Rectal smooth muscle tissue (tissue), 1 donor: ENCODE results near the gene SLC29A1.
"Not testable (repeated sequence)": the region's sequence is repeated elsewhere in the genome, so short reads cannot be mapped to it uniquely, and the experiment has no call there.

ENCODE experiments used
- H3K27ac ChIP-seq: one replicate; pipeline ENCODE4 v1.7.0; 2013; ENCODE audit warnings: low read depth, low read length, inconsistent platforms
- H3K27me3 ChIP-seq: one replicate; pipeline ENCODE4 v1.7.0; 2013; ENCODE audit warnings: low read length; ENCODE audit not compliant: control insufficient read depth, insufficient read depth
- H3K36me3 ChIP-seq: one replicate; pipeline ENCODE4 v1.7.0; 2013; ENCODE audit warnings: low read length; ENCODE audit not compliant: control insufficient read depth, insufficient read depth
- H3K4me1 ChIP-seq: one replicate; pipeline ENCODE4 v1.7.0; 2013; ENCODE audit warnings: low read length; ENCODE audit not compliant: control insufficient read depth, insufficient read depth
- H3K4me3 ChIP-seq: one replicate; pipeline ENCODE4 v1.7.0; 2013; ENCODE audit warnings: low read length
- H3K9ac ChIP-seq: one replicate; pipeline ENCODE4 v1.7.0; 2013; ENCODE audit warnings: low read length

SLC29A1 gene

GRCh38 chr6:44228031-44228430 is 4.6 kb downstream of the SLC29A1 start:
- H3K36me3 ChIP-seq, result peaks cover 12% of the 10 kb centered on the region
- H3K4me1 ChIP-seq, result peaks cover 73% of the 10 kb centered on the region
- H3K27ac ChIP-seq, result peak overlapping the region; percentile 83
- H3K9ac ChIP-seq, result no peak overlapping the region
- H3K4me3 ChIP-seq, result no peak overlapping the region
- no peaks in the 10 kb centered on the region for H3K27me3 ChIP-seq

GRCh38 chr6:44228433-44228832 is 5.0 kb downstream of the SLC29A1 start:
- H3K27ac ChIP-seq, result peak overlapping the region; percentile 83
- H3K9ac ChIP-seq, result no peak overlapping the region
- peaks cover 77% of the 10 kb centered on the region for H3K4me1 ChIP-seq
- no peaks in the 10 kb centered on the region for H3K27me3 ChIP-seq
- H3K36me3 ChIP-seq, result peaks cover 12% of the 10 kb centered on the region
- H3K4me3 ChIP-seq, result no peak overlapping the region

GRCh38 chr6:44228836-44229235 is 5.4 kb downstream of the SLC29A1 start:
- no peaks in the 10 kb centered on the region for H3K27me3 ChIP-seq
- no peak overlapping the region for H3K9ac ChIP-seq
- H3K27ac ChIP-seq, result peak overlapping the region; percentile 83
- peaks cover 12% of the 10 kb centered on the region for H3K36me3 ChIP-seq
- peaks cover 81% of the 10 kb centered on the region for H3K4me1 ChIP-seq
- H3K4me3 ChIP-seq, result no peak overlapping the region

GRCh38 chr6:44229376-44230033 is 6.1 kb downstream of the SLC29A1 start:
- H3K27me3 ChIP-seq, result no peaks in the 10 kb centered on the region
- peaks cover 12% of the 10 kb centered on the region for H3K36me3 ChIP-seq
- peak overlapping the region; percentile 1 for H3K27ac ChIP-seq
- no peak overlapping the region for H3K4me3 ChIP-seq
- no peak overlapping the region for H3K9ac ChIP-seq
- H3K4me1 ChIP-seq, result peaks cover 84% of the 10 kb centered on the region

GRCh38 chr6:44230034-44230675 is 6.8 kb downstream of the SLC29A1 start:
- H3K4me1 ChIP-seq, result peaks cover 85% of the 10 kb centered on the region
- H3K4me3 ChIP-seq, result no peak overlapping the region
- H3K27ac ChIP-seq, result peak overlapping the region; percentile 72
- peaks cover 12% of the 10 kb centered on the region for H3K36me3 ChIP-seq
- no peak overlapping the region for H3K9ac ChIP-seq
- no peaks in the 10 kb centered on the region for H3K27me3 ChIP-seq

GRCh38 chr6:44231426-44231825 is 8.0 kb downstream of the SLC29A1 start:
- not testable (repeated sequence) for H3K27me3 ChIP-seq, H3K4me3 ChIP-seq, H3K9ac ChIP-seq
- Histone ChIP-seq H3K27ac (peak overlapping the region; percentile 72), H3K36me3 (peaks cover 12% of the 10 kb centered on the region), H3K4me1 (peaks cover 85% of the 10 kb centered on the region)

GRCh38 chr6:44232676-44233566 is 9.5 kb downstream of the SLC29A1 start:
- Histone ChIP-seq H3K4me1 (peaks cover 76% of the 10 kb centered on the region), H3K27ac (peak overlapping the region; percentile 72), H3K4me3 (no peak overlapping the region), H3K9ac (no peak overlapping the region), H3K36me3 (peaks cover 12% of the 10 kb centered on the region), H3K27me3 (no peaks in the 10 kb centered on the region)

GRCh38 chr6:44233567-44234100 is 10.2 kb downstream of the SLC29A1 start:
- Histone ChIP-seq H3K27ac (peak overlapping the region; percentile 72), H3K4me3 (no peak overlapping the region), H3K4me1 (peaks cover 69% of the 10 kb centered on the region), H3K9ac (no peak overlapping the region), H3K27me3 (no peaks in the 10 kb centered on the region), H3K36me3 (peaks cover 12% of the 10 kb centered on the region)

- peaks cover 12% of the 10 kb centered on the region for H3K36me3 ChIP-seq
- H3K4me3 ChIP-seq, result peak overlapping the region; percentile 22
- no peak overlapping the region for H3K9ac ChIP-seq
- no peaks in the 10 kb centered on the region for H3K27me3 ChIP-seq
- H3K27ac ChIP-seq, result peak overlapping the region; percentile 79
- H3K4me1 ChIP-seq, result peaks cover 62% of the 10 kb centered on the region
Observed at GRCh38 chr6:44234101-44235025, 11.0 kb downstream of the SLC29A1 start.

GRCh38 chr6:44235269-44235668 is 11.9 kb downstream of the SLC29A1 start:
- Histone ChIP-seq H3K4me3 (no peak overlapping the region), H3K36me3 (peaks cover 12% of the 10 kb centered on the region), H3K27ac (peak overlapping the region; percentile 79), H3K4me1 (peaks cover 57% of the 10 kb centered on the region), H3K27me3 (no peaks in the 10 kb centered on the region), H3K9ac (no peak overlapping the region)

GRCh38 chr6:44235891-44236516 is 12.6 kb downstream of the SLC29A1 start:
- Histone ChIP-seq H3K27me3 (no peaks in the 10 kb centered on the region), H3K27ac (peak overlapping the region; percentile 27), H3K9ac (no peak overlapping the region), H3K4me3 (no peak overlapping the region), H3K36me3 (peaks cover 12% of the 10 kb centered on the region), H3K4me1 (peaks cover 50% of the 10 kb centered on the region)
